ENCODE results near the gene FOXO4.

The FOXO4 gene

GRCh38 chrX:71081330-71082123, 14.1 kb upstream of the FOXO4 start:
- Histone ChIP-seq H3K27me3 (ENCODE audit: control insufficient read depth, insufficient read depth, low read length) (no peaks in the 10 kb centered on the region), H3K9ac (ENCODE audit: low read depth, low read length) (no peak overlapping the region), H3K9me3 (ENCODE audit: control insufficient read depth, insufficient read depth, low read length) (no peaks in the 10 kb centered on the region), H3K4me1 (ENCODE audit: control insufficient read depth, insufficient read depth, low read length) (no peaks in the 10 kb centered on the region), H3K4me3 (ENCODE audit: low read depth, low read length) (no peak overlapping the region), H3K36me3 (ENCODE audit: control insufficient read depth, insufficient read depth, low read length) (no peaks in the 10 kb centered on the region)

- Histone ChIP-seq H3K4me3 (ENCODE audit: low read depth, low read length) (no peak overlapping the region), H3K27me3 (ENCODE audit: control insufficient read depth, insufficient read depth, low read length) (no peaks in the 10 kb centered on the region), H3K9me3 (ENCODE audit: control insufficient read depth, insufficient read depth, low read length) (no peaks in the 10 kb centered on the region), H3K36me3 (ENCODE audit: control insufficient read depth, insufficient read depth, low read length) (no peaks in the 10 kb centered on the region), H3K4me1 (ENCODE audit: control insufficient read depth, insufficient read depth, low read length) (no peaks in the 10 kb centered on the region), H3K9ac (ENCODE audit: low read depth, low read length) (no peak overlapping the region)
These were observed 13.5 kb upstream of the FOXO4 start for GRCh38 chrX:71082124-71082647.

DNA sequence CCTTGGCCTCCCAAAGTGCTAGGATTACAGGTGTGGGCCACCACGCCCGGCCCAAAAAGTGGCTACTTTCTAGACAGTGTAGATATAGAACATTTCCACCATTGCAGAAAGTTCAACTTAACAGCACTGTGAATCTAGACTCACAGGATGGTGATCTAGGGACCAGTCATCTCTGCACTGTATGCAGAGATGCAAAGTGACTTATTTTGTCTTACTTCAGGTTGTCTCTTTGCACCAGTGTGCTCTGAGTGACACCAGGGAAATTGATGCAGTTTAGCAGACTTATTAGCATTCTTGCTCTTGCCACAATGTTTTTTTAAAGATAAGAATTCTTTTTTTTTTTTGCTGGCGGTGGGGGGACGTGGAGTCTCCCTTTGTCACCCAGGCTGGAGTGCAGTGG, 12.8 kb upstream of the FOXO4 start:
- no peak overlapping the region for H3K9ac ChIP-seq (ENCODE audit: low read depth, low read length)
- H3K4me1 ChIP-seq (ENCODE audit: control insufficient read depth, insufficient read depth, low read length), result no peaks in the 10 kb centered on the region
- no peak overlapping the region for H3K4me3 ChIP-seq (ENCODE audit: low read depth, low read length)
- H3K36me3 ChIP-seq (ENCODE audit: control insufficient read depth, insufficient read depth, low read length), result no peaks in the 10 kb centered on the region
- H3K27me3 ChIP-seq (ENCODE audit: control insufficient read depth, insufficient read depth, low read length), result no peaks in the 10 kb centered on the region
- H3K9me3 ChIP-seq (ENCODE audit: control insufficient read depth, insufficient read depth, low read length), result no peaks in the 10 kb centered on the region

DNA sequence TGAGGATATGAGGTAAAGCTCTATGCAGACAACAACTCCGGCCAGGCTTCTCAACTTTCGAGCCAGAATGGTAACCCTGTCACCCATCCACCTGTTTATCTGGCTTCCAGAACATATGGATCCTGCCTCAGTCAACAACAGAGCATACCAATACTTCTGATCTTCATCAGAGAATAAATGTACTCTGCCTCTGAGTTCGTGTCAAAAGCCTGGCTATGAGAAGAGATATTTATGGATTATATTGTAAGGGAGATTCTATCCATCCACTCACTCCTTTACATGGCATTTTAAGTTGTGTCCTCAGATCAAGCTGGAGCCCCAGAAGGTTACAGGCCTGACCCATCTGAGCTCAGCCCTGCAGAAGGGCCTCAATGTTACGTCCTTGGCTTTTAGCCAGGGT, 9.8 kb upstream of the FOXO4 start:
- Histone ChIP-seq H3K36me3 (ENCODE audit: control insufficient read depth, insufficient read depth, low read length) (no peaks in the 10 kb centered on the region), H3K9me3 (ENCODE audit: control insufficient read depth, insufficient read depth, low read length) (no peaks in the 10 kb centered on the region), H3K4me1 (ENCODE audit: control insufficient read depth, insufficient read depth, low read length) (no peaks in the 10 kb centered on the region), H3K9ac (ENCODE audit: low read depth, low read length) (no peak overlapping the region), H3K27me3 (ENCODE audit: control insufficient read depth, insufficient read depth, low read length) (no peaks in the 10 kb centered on the region), H3K4me3 (ENCODE audit: low read depth, low read length) (no peak overlapping the region)

GRCh38 chrX:71091263-71091662, 4.4 kb upstream of the FOXO4 start:
- no peak overlapping the region for H3K9ac ChIP-seq (ENCODE audit: low read depth, low read length)
- no peaks in the 10 kb centered on the region for H3K4me1 ChIP-seq (ENCODE audit: control insufficient read depth, insufficient read depth, low read length)
- no peaks in the 10 kb centered on the region for H3K9me3 ChIP-seq (ENCODE audit: control insufficient read depth, insufficient read depth, low read length)
- H3K27me3 ChIP-seq (ENCODE audit: control insufficient read depth, insufficient read depth, low read length), result no peaks in the 10 kb centered on the region
- H3K36me3 ChIP-seq (ENCODE audit: control insufficient read depth, insufficient read depth, low read length), result no peaks in the 10 kb centered on the region
- no peak overlapping the region for H3K4me3 ChIP-seq (ENCODE audit: low read depth, low read length)

DNA sequence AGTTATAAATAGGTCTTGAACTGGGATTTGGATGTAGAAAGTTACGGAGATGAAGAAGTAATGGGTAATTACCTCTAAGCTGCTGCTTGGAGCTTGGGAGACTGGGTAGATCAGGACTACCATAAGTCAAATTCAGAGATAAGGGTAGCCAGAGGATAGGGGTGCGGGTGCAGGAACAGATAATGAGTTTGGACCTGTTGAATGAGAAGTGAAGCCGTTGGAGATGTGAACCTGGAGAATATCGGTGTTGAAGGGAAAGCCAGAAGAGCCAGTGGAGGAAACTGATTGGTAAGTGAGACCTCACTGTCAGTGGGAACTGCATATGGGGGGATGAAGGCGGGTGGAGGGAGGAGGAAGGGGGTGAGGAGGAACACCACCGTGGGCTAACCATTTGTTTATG, 618 bp upstream of the FOXO4 start:
- Histone ChIP-seq H3K4me1 (ENCODE audit: control insufficient read depth, insufficient read depth, low read length) (peaks cover 3% of the 10 kb centered on the region), H3K27me3 (ENCODE audit: control insufficient read depth, insufficient read depth, low read length) (peaks cover 9% of the 10 kb centered on the region), H3K36me3 (ENCODE audit: control insufficient read depth, insufficient read depth, low read length) (no peaks in the 10 kb centered on the region), H3K9ac (ENCODE audit: low read depth, low read length) (no peak overlapping the region), H3K4me3 (ENCODE audit: low read depth, low read length) (peak overlapping the region; percentile 71), H3K9me3 (ENCODE audit: control insufficient read depth, insufficient read depth, low read length) (no peaks in the 10 kb centered on the region)

DNA sequence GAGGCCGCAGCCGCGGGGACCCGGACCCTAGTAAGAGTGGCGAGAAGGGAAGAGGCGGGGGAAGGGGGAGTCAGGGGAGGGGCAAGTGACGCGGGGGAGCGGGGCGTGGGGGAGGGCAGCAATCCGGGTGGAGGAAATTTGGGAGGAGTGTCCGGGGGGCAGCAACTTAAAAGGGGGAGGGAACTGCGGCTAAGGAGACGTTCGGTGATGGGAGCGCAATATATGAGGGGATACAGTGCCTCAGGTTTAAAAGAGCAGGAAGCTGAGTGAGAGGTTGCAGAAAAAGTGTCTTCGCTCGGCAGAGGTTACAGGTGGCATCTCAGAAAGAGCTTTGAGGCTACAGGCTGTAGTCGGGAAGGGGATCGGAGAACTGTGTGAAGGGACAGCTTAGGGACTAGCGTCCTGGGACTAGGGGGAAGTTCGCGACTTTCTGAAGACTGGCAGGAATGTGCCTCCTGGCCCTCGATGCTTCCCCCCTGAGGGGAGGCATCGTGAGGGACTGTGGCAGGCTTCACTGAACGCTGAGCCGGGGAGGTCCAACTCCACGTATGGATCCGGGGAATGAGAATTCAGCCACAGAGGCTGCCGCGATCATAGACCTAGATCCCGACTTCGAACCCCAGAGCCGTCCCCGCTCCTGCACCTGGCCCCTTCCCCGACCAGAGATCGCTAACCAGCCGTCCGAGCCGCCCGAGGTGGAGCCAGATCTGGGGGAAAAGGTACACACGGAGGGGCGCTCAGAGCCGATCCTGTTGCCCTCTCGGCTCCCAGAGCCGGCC, 519 bp downstream of the FOXO4 start:
- Histone ChIP-seq H3K9me3 (ENCODE audit: control insufficient read depth, insufficient read depth, low read length) (no peaks in the 10 kb centered on the region), H3K36me3 (ENCODE audit: control insufficient read depth, insufficient read depth, low read length) (no peaks in the 10 kb centered on the region), H3K4me3 (ENCODE audit: low read depth, low read length) (peak overlapping the region; percentile 86), H3K27me3 (ENCODE audit: control insufficient read depth, insufficient read depth, low read length) (peaks cover 14% of the 10 kb centered on the region), H3K4me1 (ENCODE audit: control insufficient read depth, insufficient read depth, low read length) (peaks cover 3% of the 10 kb centered on the region), H3K9ac (ENCODE audit: low read depth, low read length) (no peak overlapping the region)

- peak overlapping the region; percentile 86 for H3K4me3 ChIP-seq (ENCODE audit: low read depth, low read length)
These were observed 1.0 kb downstream of the FOXO4 start for GRCh38 chrX:71096760-71097032.

DNA sequence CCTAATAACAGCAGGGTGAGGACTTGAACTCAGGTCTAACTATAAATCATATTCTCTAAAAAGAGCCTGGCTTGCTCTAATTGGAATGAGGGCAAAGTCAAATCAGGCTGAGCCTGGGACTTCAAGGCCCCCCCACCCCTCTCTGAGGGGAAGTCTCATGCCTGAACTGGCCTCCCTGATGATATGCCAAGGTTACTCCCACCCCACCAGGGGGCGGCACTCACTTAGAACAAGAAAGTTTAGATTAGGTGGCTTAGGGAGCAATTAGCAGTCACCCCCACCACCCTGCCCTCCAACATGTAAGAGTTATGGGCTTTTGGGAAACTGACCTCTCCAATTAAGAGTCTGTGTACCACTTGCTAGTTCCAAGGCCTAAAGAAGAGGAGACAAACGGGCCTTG, 2.7 kb downstream of the FOXO4 start:
- no peaks in the 10 kb centered on the region for H3K36me3 ChIP-seq (ENCODE audit: control insufficient read depth, insufficient read depth, low read length)
- H3K4me3 ChIP-seq (ENCODE audit: low read depth, low read length), result peak overlapping the region; percentile 15

More at GRCh38 chrX:71096760-71097032, 1.0 kb downstream of the FOXO4 start:
- Histone ChIP-seq H3K4me1 (ENCODE audit: control insufficient read depth, insufficient read depth, low read length) (peaks cover 7% of the 10 kb centered on the region), H3K27me3 (ENCODE audit: control insufficient read depth, insufficient read depth, low read length) (peaks cover 17% of the 10 kb centered on the region), H3K9ac (ENCODE audit: low read depth, low read length) (no peak overlapping the region), H3K9me3 (ENCODE audit: control insufficient read depth, insufficient read depth, low read length) (no peaks in the 10 kb centered on the region), H3K36me3 (ENCODE audit: control insufficient read depth, insufficient read depth, low read length) (no peaks in the 10 kb centered on the region)

DNA sequence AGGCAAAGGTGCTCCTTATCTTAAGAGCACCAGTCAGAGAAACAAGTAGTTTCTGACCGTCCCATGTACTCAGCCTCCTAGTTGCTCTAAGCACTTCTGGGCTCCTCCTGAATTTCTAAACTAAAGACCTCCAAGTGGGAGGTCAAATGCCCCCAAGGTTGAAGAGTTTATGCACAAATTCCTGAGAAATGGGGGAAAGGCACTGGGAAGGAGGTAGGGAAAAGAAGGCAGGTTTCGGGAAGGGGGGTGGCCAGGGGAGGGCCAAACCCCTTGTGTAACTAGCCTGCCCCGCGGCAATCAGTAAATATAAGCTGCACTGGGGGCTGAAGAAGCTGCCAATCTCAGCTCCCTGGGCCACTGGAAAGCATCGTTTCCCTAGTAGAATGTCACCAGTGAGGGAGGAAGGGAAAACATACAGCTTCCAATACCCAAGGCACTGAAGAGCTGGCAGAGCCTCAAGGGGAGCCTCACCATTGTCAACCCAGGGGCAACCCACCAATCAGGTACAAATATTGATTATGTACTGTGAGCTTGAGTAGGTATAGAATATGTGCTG, 3.4 kb downstream of the FOXO4 start:
- Histone ChIP-seq H3K36me3 (ENCODE audit: control insufficient read depth, insufficient read depth, low read length) (no peaks in the 10 kb centered on the region), H3K9ac (ENCODE audit: low read depth, low read length) (no peak overlapping the region), H3K9me3 (ENCODE audit: control insufficient read depth, insufficient read depth, low read length) (no peaks in the 10 kb centered on the region), H3K27me3 (ENCODE audit: control insufficient read depth, insufficient read depth, low read length) (peaks cover 23% of the 10 kb centered on the region), H3K4me3 (ENCODE audit: low read depth, low read length) (peak overlapping the region; percentile 35), H3K4me1 (ENCODE audit: control insufficient read depth, insufficient read depth, low read length) (peaks cover 19% of the 10 kb centered on the region)

More for the DNA sequence above, 2.7 kb downstream of the FOXO4 start:
- peaks cover 23% of the 10 kb centered on the region for H3K27me3 ChIP-seq (ENCODE audit: control insufficient read depth, insufficient read depth, low read length)
- H3K9ac ChIP-seq (ENCODE audit: low read depth, low read length), result no peak overlapping the region
- peaks cover 16% of the 10 kb centered on the region for H3K4me1 ChIP-seq (ENCODE audit: control insufficient read depth, insufficient read depth, low read length)
- no peaks in the 10 kb centered on the region for H3K9me3 ChIP-seq (ENCODE audit: control insufficient read depth, insufficient read depth, low read length)

DNA sequence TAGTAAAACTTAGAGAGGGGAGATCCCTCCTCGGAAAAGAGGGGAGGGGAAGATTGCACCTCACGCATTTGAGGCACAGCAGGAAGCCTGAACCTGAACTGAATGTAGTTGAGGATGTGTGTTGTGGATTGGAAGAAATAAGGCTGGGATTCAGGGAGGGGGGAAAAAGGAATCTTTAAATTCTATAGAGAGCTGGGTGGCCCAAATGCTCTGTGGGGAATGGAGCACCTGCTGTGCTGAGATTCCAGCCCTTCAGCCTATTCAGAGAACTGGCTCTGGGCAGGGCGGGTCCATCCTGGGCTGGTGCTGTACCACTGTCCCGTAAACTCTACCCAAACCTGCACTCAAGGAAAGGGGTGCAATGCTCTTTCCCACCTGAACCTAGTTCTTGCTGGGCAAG, 4.1 kb downstream of the FOXO4 start:
- Histone ChIP-seq H3K27me3 (ENCODE audit: control insufficient read depth, insufficient read depth, low read length) (peaks cover 23% of the 10 kb centered on the region), H3K4me3 (ENCODE audit: low read depth, low read length) (peak overlapping the region; percentile 35), H3K4me1 (ENCODE audit: control insufficient read depth, insufficient read depth, low read length) (peaks cover 19% of the 10 kb centered on the region), H3K9me3 (ENCODE audit: control insufficient read depth, insufficient read depth, low read length) (no peaks in the 10 kb centered on the region), H3K9ac (ENCODE audit: low read depth, low read length) (no peak overlapping the region), H3K36me3 (ENCODE audit: control insufficient read depth, insufficient read depth, low read length) (no peaks in the 10 kb centered on the region)

Measured in iPS-15b (cell line).